K562 (cell line): ENCODE data around the gene UBR3. TPM values are rescaled to one million over a fixed set of nuclear protein-coding genes. Genes with fewer than 3 reads are reported as not detected.

ENCODE experiments used
- ARID1B ChIP-seq: fragments of 450-650 bp; IDR thresholded peaks from 2 replicates; pipeline ENCODE4 v1.6.1; 2016; ENCODE audit warnings: antibody characterized with exemption, mild to moderate bottlenecking, inconsistent platforms
- ARNT ChIP-seq, 2 experiments: fragments of 450-650 bp; IDR thresholded peaks; 2 replicates each; pipeline ENCODE4 v1.6.1; 2016; ENCODE audit warnings: mild to moderate bottlenecking in 1 of 2
- CTCF ChIP-seq, 3 experiments: IDR thresholded peaks in 2 of 3; conservative IDR thresholded peaks in 1 of 3; 2 replicates each; pipeline ENCODE4 v1.5.1; 2011 to 2012; ENCODE audit warnings: low read length in 3 of 3, mild to moderate bottlenecking in 3 of 3, control low read depth in 2 of 3, improper control_type of control experiment in 1 of 3, inconsistent platforms in 1 of 3, low read depth in 1 of 3, mixed read lengths in 1 of 3, moderate library complexity in 1 of 3; ENCODE audit not compliant: insufficient read depth in 2 of 3
- E4F1 ChIP-seq: fragments of 250-450 bp; sonication (Bioruptor Pico); IDR thresholded peaks from 2 replicates; pipeline ENCODE4 v1.5.0; 2021; ENCODE audit warnings: mild to moderate bottlenecking, borderline replicate concordance
- HBP1 ChIP-seq: fragments of 450-650 bp; formaldehyde crosslinking; IDR thresholded peaks from 2 replicates; pipeline ENCODE4 v1.4.0; 2022; ENCODE audit warnings: missing genetic modification characterization
- MCM7 ChIP-seq, 2 experiments: fragments of 450-650 bp; IDR thresholded peaks; 2 replicates each; pipeline ENCODE4 v1.6.1; 2016 to 2018
- NFIC ChIP-seq: fragments of 450-650 bp; IDR thresholded peaks from 2 replicates; pipeline ENCODE4 v1.6.1; 2017; ENCODE audit warnings: mild to moderate bottlenecking, inconsistent platforms
- RBM17 ChIP-seq: fragments of 200-400 bp; formaldehyde crosslinking; IDR thresholded peaks from 2 replicates; pipeline ENCODE4 v1.6.1; 2017; ENCODE audit warnings: low read depth, mild to moderate bottlenecking, low read length, borderline replicate concordance
- SAFB2 ChIP-seq: fragments of 200-400 bp; formaldehyde crosslinking; IDR thresholded peaks from 2 replicates; pipeline ENCODE4 v1.6.1; 2018; ENCODE audit warnings: borderline replicate concordance, low read length, low read depth, moderate library complexity; ENCODE audit not compliant: severe bottlenecking
- SMARCE1 ChIP-seq: fragments of 450-650 bp; IDR thresholded peaks from 2 replicates; pipeline ENCODE4 v1.7.1; 2016; ENCODE audit warnings: mild to moderate bottlenecking
- TCF3 ChIP-seq: sonication (generic); formaldehyde crosslinking; IDR thresholded peaks from 2 replicates; pipeline ENCODE4 v1.4.0; 2020; ENCODE audit warnings: mild to moderate bottlenecking, missing genetic modification reagents
- ZEB2 ChIP-seq: fragments of 450-650 bp; IDR thresholded peaks from 2 replicates; pipeline ENCODE4 v1.6.1; 2016
- ZNF184 ChIP-seq: sonication (generic); formaldehyde crosslinking; IDR thresholded peaks from 2 replicates; pipeline ENCODE4 v1.5.0; 2020; ENCODE audit warnings: missing genetic modification reagents
- ZNF511 ChIP-seq: sonication (generic); formaldehyde crosslinking; IDR thresholded peaks from 2 replicates; pipeline ENCODE4 v1.8.0; 2022; ENCODE audit warnings: mild to moderate bottlenecking, missing genetic modification reagents
- ZNF639 ChIP-seq, 2 experiments: fragments of 200-800 bp in 1 of 2; sonication (Bioruptor generic) in 1 of 2; sonication (generic) in 1 of 2; formaldehyde crosslinking in 1 of 2; IDR thresholded peaks in 1 of 2; conservative IDR thresholded peaks in 1 of 2; 2 replicates each; pipeline versions ENCODE4 v1.5.0 to v1.6.1; 2016 to 2020; ENCODE audit warnings: missing compliant biosample characterization in 1 of 2, missing genetic modification characterization in 1 of 2, missing genetic modification reagents in 1 of 2
- polyA plus RNA-seq, 8 experiments: library from polyadenylated mRNA; depleted of rRNA in 4 of 8; stranded (reverse) in 5 of 8; unstranded in 3 of 8; fragments of >200 nt; fragmentation: Nextera tagmentation in 2 of 8; fragmentation: Illumina TruSeq in 1 of 8; extraction: Ambion mirVana in 2 of 8; extraction: Trizol in 1 of 8; gene quantifications; 2 replicates each; pipeline versions ENCODE4 v1.2.1 to v1.2.3, GENCODE V29; 2011 to 2014; ENCODE audit warnings: inconsistent platforms in 1 of 8, missing spikeins in 1 of 8
- total RNA-seq, 7 experiments: library from RNA; depleted of rRNA in 6 of 7; stranded (reverse); fragments of >200 nt in 6 of 7; fragmentation: Illumina TruSeq in 2 of 7; extraction: Trizol in 2 of 7; gene quantifications; 2 replicates each; pipeline versions ENCODE4 v1.2.1 to v1.2.3, GENCODE V29; 2011 to 2021; ENCODE audit warnings: low replicate concordance in 1 of 7
- TF ChIP-seq, protein P1 (sequence below): fragments of 450-650 bp; IDR thresholded peaks from 2 replicates; pipeline ENCODE4 v1.6.1; 2017; ENCODE audit warnings: antibody characterized with exemption, mild to moderate bottlenecking

Gene UBR3
- total and polyA plus RNA-seq, 9 of the 15 experiments (the other 6 are each of a cell fraction or from before 2014, with no cell fraction given), result 14.4 to 63.5 (median 40.4) TPM

GRCh38 chr2:169860149-169860548 lies 32.9 kb downstream of the UBR3 start (continued):
- TF ChIP-seq, protein P1, sequence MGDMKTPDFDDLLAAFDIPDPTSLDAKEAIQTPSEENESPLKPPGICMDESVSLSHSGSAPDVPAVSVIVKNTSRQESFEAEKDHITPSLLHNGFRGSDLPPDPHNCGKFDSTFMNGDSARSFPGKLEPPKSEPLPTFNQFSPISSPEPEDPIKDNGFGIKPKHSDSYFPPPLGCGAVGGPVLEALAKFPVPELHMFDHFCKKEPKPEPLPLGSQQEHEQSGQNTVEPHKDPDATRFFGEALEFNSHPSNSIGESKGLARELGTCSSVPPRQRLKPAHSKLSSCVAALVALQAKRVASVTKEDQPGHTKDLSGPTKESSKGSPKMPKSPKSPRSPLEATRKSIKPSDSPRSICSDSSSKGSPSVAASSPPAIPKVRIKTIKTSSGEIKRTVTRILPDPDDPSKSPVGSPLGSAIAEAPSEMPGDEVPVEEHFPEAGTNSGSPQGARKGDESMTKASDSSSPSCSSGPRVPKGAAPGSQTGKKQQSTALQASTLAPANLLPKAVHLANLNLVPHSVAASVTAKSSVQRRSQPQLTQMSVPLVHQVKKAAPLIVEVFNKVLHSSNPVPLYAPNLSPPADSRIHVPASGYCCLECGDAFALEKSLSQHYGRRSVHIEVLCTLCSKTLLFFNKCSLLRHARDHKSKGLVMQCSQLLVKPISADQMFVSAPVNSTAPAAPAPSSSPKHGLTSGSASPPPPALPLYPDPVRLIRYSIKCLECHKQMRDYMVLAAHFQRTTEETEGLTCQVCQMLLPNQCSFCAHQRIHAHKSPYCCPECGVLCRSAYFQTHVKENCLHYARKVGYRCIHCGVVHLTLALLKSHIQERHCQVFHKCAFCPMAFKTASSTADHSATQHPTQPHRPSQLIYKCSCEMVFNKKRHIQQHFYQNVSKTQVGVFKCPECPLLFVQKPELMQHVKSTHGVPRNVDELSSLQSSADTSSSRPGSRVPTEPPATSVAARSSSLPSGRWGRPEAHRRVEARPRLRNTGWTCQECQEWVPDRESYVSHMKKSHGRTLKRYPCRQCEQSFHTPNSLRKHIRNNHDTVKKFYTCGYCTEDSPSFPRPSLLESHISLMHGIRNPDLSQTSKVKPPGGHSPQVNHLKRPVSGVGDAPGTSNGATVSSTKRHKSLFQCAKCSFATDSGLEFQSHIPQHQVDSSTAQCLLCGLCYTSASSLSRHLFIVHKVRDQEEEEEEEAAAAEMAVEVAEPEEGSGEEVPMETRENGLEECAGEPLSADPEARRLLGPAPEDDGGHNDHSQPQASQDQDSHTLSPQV, result no peak
- no peak for TF ChIP-seq RBM17
- TF ChIP-seq ZNF639 (CRISPR knock-in tag; conservative IDR thresholded peaks at IDR 0.05 in 1 of 2, IDR thresholded peaks at IDR 0.05 in 1 of 2), result no peak
- TF ChIP-seq SMARCE1, result peak; percentile 71
- no peak for TF ChIP-seq SAFB2
- no peak for TF ChIP-seq CTCF (IDR thresholded peaks at IDR 0.05 in 2 of 3, conservative IDR thresholded peaks at IDR 0.05 in 1 of 3; ENCODE audit: insufficient read depth in 2 of 3, low read depth in 1 of 3, low read length in 3 of 3)
- TF ChIP-seq TCF3 (CRISPR knock-in tag), result peak; percentile 56
- 0 out of 4 replicates have a peak, but pooled peaks of 1 of the 2 experiments have one; percentile 11 for TF ChIP-seq MCM7 (IDR thresholded peaks at IDR 0.05)
- TF ChIP-seq ZNF511 (CRISPR knock-in tag), result no peak
- peak in 1 of 2 experiments; percentile 33; a peak in 1 of 4 replicates for TF ChIP-seq ARNT (IDR thresholded peaks at IDR 0.05)
- no peak for TF ChIP-seq ZNF184 (CRISPR knock-in tag)
- TF ChIP-seq HBP1, result 0 out of 2 replicates have a peak, but pooled peaks have one; percentile 22
- 0 out of 2 replicates have a peak, but pooled peaks have one; percentile 9 for TF ChIP-seq NFIC
- TF ChIP-seq E4F1 (CRISPR knock-in tag), result no peak
- TF ChIP-seq ARID1B, result peak; percentile 83
- TF ChIP-seq ZEB2, result 0 out of 2 replicates have a peak, but pooled peaks have one; percentile 19
